ENCODE results near the gene IQCH. TPM values are rescaled to one million over a fixed set of nuclear protein-coding genes. Genes with fewer than 3 reads are reported as not detected.

Gene IQCH
- polyA plus RNA-seq, 3 donors = 0.03 TPM; not detected in 2

GRCh38 chr15:67472957-67473356 is 218.4 kb downstream of the IQCH start:
- no peaks in the 10 kb centered on the region for H3K4me1 Mint-ChIP-seq
- intact Hi-C loops (cut with micrococcal nuclease) = no loop called here
- H3K36me3 Mint-ChIP-seq = no peaks in the 10 kb centered on the region
- no peaks in the 10 kb centered on the region for H3K27me3 ChIP-seq (ENCODE audit: control insufficient read depth in 2 of 2, insufficient read depth in 2 of 2, low read length in 2 of 2)
- no peaks in the 10 kb centered on the region for H3K79me2 ChIP-seq (ENCODE audit: insufficient read depth, low read length)
- no peak overlapping the region for H3K4me3 ChIP-seq (replicated peaks in 1 of 3; ENCODE audit: low read depth in 2 of 3, low read length in 3 of 3)
- H3K9ac ChIP-seq (ENCODE audit: insufficient read depth, low read length, poor library complexity, severe bottlenecking) = no peak overlapping the region
- WGBS (ENCODE audit: insufficient coverage) = 100% methylated on average over 1 of the region's 1 CpG
- no peaks in the 10 kb centered on the region for H4K20me1 ChIP-seq (ENCODE audit: insufficient read depth, low read length)
- no peak overlapping the region for H3K4me2 ChIP-seq (replicated peaks; ENCODE audit: extremely low read depth, low read length, poor library complexity, severe bottlenecking)
- no peak for DNase-seq
- no peak overlapping the region for H3K4me3 Mint-ChIP-seq
- H2AFZ ChIP-seq (ENCODE audit: insufficient read depth, low read depth, low read length, poor library complexity, severe bottlenecking) = no peak overlapping the region
- no peaks in the 10 kb centered on the region for H3K9me3 ChIP-seq (replicated peaks in 1 of 2; ENCODE audit: control insufficient read depth in 1 of 2, insufficient read depth in 1 of 2, low read length in 2 of 2)
- no peaks in the 10 kb centered on the region for H3K36me3 ChIP-seq (replicated peaks in 1 of 2; ENCODE audit: control insufficient read depth in 1 of 2, insufficient read depth in 2 of 2, low read length in 2 of 2)
- peaks cover 0 to 1% (median 0%) of the 10 kb centered on the region in 7 donors for H3K9me3 Mint-ChIP-seq
- peaks cover 1 to 2% (median 2%) of the 10 kb centered on the region in 3 donors for H3K27me3 Mint-ChIP-seq (ENCODE audit: low read depth in 3 of 3)
- no peak for TF ChIP-seq CTCF (IDR thresholded peaks at IDR 0.05)
- no peak overlapping the region for H3K27ac ChIP-seq (ENCODE audit: low read depth in 1 of 2, low read length in 2 of 2)
- no peaks in the 10 kb centered on the region for H3K4me1 ChIP-seq (ENCODE audit: control insufficient read depth in 1 of 2, insufficient read depth in 2 of 2, low read length in 2 of 2)
- H3K27ac Mint-ChIP-seq = peak overlapping the region in 1 of 7 donors; percentile 21

GRCh38 chr15:67474405-67475110 is 220.0 kb downstream of the IQCH start:
- no peaks in the 10 kb centered on the region for H3K79me2 ChIP-seq (ENCODE audit: insufficient read depth, low read length)
- DNase-seq = no peak
- Mint-ChIP-seq H3K36me3 (no peaks in the 10 kb centered on the region), H3K4me3 (no peak overlapping the region), H3K4me1 (peaks cover 8% of the 10 kb centered on the region), H3K27ac (no peak overlapping the region), H3K9me3 (peaks cover 0 to 1% (median 0%) of the 10 kb centered on the region in 7 donors), H3K27me3 (ENCODE audit: low read depth in 3 of 3) (peaks cover under 1 to 2% (median 2%) of the 10 kb centered on the region in 3 donors)
- no peaks in the 10 kb centered on the region for H3K4me1 ChIP-seq (ENCODE audit: control insufficient read depth in 1 of 2, insufficient read depth in 2 of 2, low read length in 2 of 2)
- H2AFZ ChIP-seq (ENCODE audit: insufficient read depth, low read depth, low read length, poor library complexity, severe bottlenecking) = no peak overlapping the region
- no peak overlapping the region for H3K9ac ChIP-seq (ENCODE audit: insufficient read depth, low read length, poor library complexity, severe bottlenecking)
- no peaks in the 10 kb centered on the region for H3K9me3 ChIP-seq (replicated peaks in 1 of 2; ENCODE audit: control insufficient read depth in 1 of 2, insufficient read depth in 1 of 2, low read length in 2 of 2)
- H3K27ac ChIP-seq (ENCODE audit: low read depth in 1 of 2, low read length in 2 of 2) = no peak overlapping the region
- H3K4me3 ChIP-seq (replicated peaks in 1 of 3; ENCODE audit: low read depth in 2 of 3, low read length in 3 of 3) = no peak overlapping the region
- no peak overlapping the region for H3K4me2 ChIP-seq (replicated peaks; ENCODE audit: extremely low read depth, low read length, poor library complexity, severe bottlenecking)
- no peaks in the 10 kb centered on the region for H3K36me3 ChIP-seq (replicated peaks in 1 of 2; ENCODE audit: control insufficient read depth in 1 of 2, insufficient read depth in 2 of 2, low read length in 2 of 2)
- 94% methylated on average over 3 of the region's 5 CpGs for WGBS (ENCODE audit: insufficient coverage)
- no peaks in the 10 kb centered on the region for H4K20me1 ChIP-seq (ENCODE audit: insufficient read depth, low read length)
- no peak for TF ChIP-seq CTCF (IDR thresholded peaks at IDR 0.05)
- intact Hi-C loops (cut with micrococcal nuclease) = no loop called here
- H3K27me3 ChIP-seq (ENCODE audit: control insufficient read depth in 2 of 2, insufficient read depth in 2 of 2, low read length in 2 of 2) = no peaks in the 10 kb centered on the region
